Measurements from ENCODE around the gene ANKRD13B.
"Not testable (repeated sequence)": the region's sequence is repeated elsewhere in the genome, so short reads cannot be mapped to it uniquely, and the experiment has no call there.

Gene ANKRD13B

GRCh38 chr17:29633886-29634285, 41.0 kb downstream of the ANKRD13B start:
- no peaks in the 10 kb centered on the region for H3K79me2 ChIP-seq (ENCODE audit: control insufficient read depth, insufficient read depth, low read length, unreplicated experiment)
- peaks cover 2% of the 10 kb centered on the region for H3K4me1 ChIP-seq (ENCODE audit: control insufficient read depth, insufficient read depth, low read length, unreplicated experiment)
- H3K36me3 ChIP-seq (ENCODE audit: insufficient read depth, low read length) = peaks cover 4% of the 10 kb centered on the region; the same call in 1 of the 2 replicates
- no peak overlapping the region for H3K4me3 ChIP-seq (ENCODE audit: low read depth, low read length)
- no peak overlapping the region for H2AFZ ChIP-seq (ENCODE audit: low read length, unreplicated experiment)
- no peak overlapping the region for H3K27ac ChIP-seq (ENCODE audit: low read depth, low read length)
- no peaks in the 10 kb centered on the region for H3K27me3 ChIP-seq (ENCODE audit: insufficient read depth, low read length)

GRCh38 chr17:29640413-29640812, 47.5 kb downstream of the ANKRD13B start:
- Histone ChIP-seq H3K27me3 (ENCODE audit: insufficient read depth, low read length) (no peaks in the 10 kb centered on the region), H2AFZ (ENCODE audit: low read length, unreplicated experiment) (peak overlapping the region; percentile 57), H3K4me1 (ENCODE audit: control insufficient read depth, insufficient read depth, low read length, unreplicated experiment) (peaks cover 49% of the 10 kb centered on the region), H3K4me3 (ENCODE audit: low read depth, low read length) (no peak overlapping the region; the same call in 1 of the 2 replicates), H3K79me2 (ENCODE audit: control insufficient read depth, insufficient read depth, low read length, unreplicated experiment) (no peaks in the 10 kb centered on the region), H3K27ac (ENCODE audit: low read depth, low read length) (peak overlapping the region; percentile 69), H3K36me3 (ENCODE audit: insufficient read depth, low read length) (no peaks in the 10 kb centered on the region)

DNA sequence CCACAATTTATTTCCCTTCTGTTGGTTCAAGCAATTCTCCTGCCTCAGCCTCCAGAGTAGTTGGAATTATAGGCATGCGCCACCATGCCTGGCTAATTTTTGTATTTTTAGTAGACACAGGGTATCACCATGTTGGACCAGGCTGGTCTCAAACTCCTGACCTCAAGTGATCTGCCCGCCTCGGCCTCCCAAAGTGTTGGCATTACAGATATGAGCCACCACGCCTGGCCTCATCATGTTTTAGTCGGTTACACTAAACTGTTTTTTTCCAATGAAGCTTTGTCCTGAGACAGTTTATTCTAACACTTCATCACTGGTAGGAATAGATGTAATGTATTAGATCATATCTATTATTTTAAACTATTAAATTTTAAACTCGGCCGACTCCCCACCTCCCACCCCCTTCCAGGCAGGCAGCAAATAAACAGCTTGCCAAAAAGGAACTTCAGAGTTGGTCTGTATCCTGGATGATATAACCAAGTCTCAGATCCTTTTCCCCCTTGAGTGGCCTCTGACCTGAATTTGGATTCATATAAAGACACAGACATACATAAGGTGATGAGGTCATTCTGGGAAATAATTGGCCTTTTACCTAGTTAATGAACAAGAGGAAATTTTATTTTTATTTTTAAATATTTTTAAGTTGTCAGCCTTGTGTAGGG, 48.2 kb downstream of the ANKRD13B start:
- Histone ChIP-seq H3K4me1 (ENCODE audit: control insufficient read depth, insufficient read depth, low read length, unreplicated experiment) (peaks cover 56% of the 10 kb centered on the region), H3K4me3 (ENCODE audit: low read depth, low read length) (no peak overlapping the region; the same call in 1 of the 2 replicates), H3K27ac (ENCODE audit: low read depth, low read length) (peak overlapping the region; percentile 69), H2AFZ (ENCODE audit: low read length, unreplicated experiment) (no peak overlapping the region), H3K79me2 (ENCODE audit: control insufficient read depth, insufficient read depth, low read length, unreplicated experiment) (no peaks in the 10 kb centered on the region), H3K27me3 (ENCODE audit: insufficient read depth, low read length) (no peaks in the 10 kb centered on the region), H3K36me3 (ENCODE audit: insufficient read depth, low read length) (no peaks in the 10 kb centered on the region)

GRCh38 chr17:29642171-29642611, 49.3 kb downstream of the ANKRD13B start:
- Histone ChIP-seq H3K4me1 (ENCODE audit: control insufficient read depth, insufficient read depth, low read length, unreplicated experiment) (peaks cover 59% of the 10 kb centered on the region), H3K36me3 (ENCODE audit: insufficient read depth, low read length) (no peaks in the 10 kb centered on the region), H3K79me2 (ENCODE audit: control insufficient read depth, insufficient read depth, low read length, unreplicated experiment) (no peaks in the 10 kb centered on the region), H3K27ac (ENCODE audit: low read depth, low read length) (no peak overlapping the region), H3K4me3 (ENCODE audit: low read depth, low read length) (no peak overlapping the region), H3K27me3 (ENCODE audit: insufficient read depth, low read length) (no peaks in the 10 kb centered on the region), H2AFZ (ENCODE audit: low read length, unreplicated experiment) (no peak overlapping the region)

GRCh38 chr17:29643817-29644160, 50.9 kb downstream of the ANKRD13B start:
- no peaks in the 10 kb centered on the region for H3K27me3 ChIP-seq (ENCODE audit: insufficient read depth, low read length)
- H3K4me3 ChIP-seq (ENCODE audit: low read depth, low read length) = no peak overlapping the region
- H3K27ac ChIP-seq (ENCODE audit: low read depth, low read length) = no peak overlapping the region
- H2AFZ ChIP-seq (ENCODE audit: low read length, unreplicated experiment) = no peak overlapping the region
- no peaks in the 10 kb centered on the region for H3K36me3 ChIP-seq (ENCODE audit: insufficient read depth, low read length)
- no peaks in the 10 kb centered on the region for H3K79me2 ChIP-seq (ENCODE audit: control insufficient read depth, insufficient read depth, low read length, unreplicated experiment)
- H3K4me1 ChIP-seq (ENCODE audit: control insufficient read depth, insufficient read depth, low read length, unreplicated experiment) = peaks cover 58% of the 10 kb centered on the region

GRCh38 chr17:29645515-29646051, 52.7 kb downstream of the ANKRD13B start:
- Histone ChIP-seq H2AFZ (ENCODE audit: low read length, unreplicated experiment) (peak overlapping the region; percentile 68), H3K27me3 (ENCODE audit: insufficient read depth, low read length) (no peaks in the 10 kb centered on the region), H3K4me3 (ENCODE audit: low read depth, low read length) (peak overlapping the region; percentile 41), H3K79me2 (ENCODE audit: control insufficient read depth, insufficient read depth, low read length, unreplicated experiment) (no peaks in the 10 kb centered on the region), H3K27ac (ENCODE audit: low read depth, low read length) (peak overlapping the region; percentile 91), H3K4me1 (ENCODE audit: control insufficient read depth, insufficient read depth, low read length, unreplicated experiment) (peaks cover 42% of the 10 kb centered on the region), H3K36me3 (ENCODE audit: insufficient read depth, low read length) (no peaks in the 10 kb centered on the region)

- no peak overlapping the region for H3K4me3 ChIP-seq (ENCODE audit: low read depth, low read length)
- no peak overlapping the region for H2AFZ ChIP-seq (ENCODE audit: low read length, unreplicated experiment)
- H3K27me3 ChIP-seq (ENCODE audit: insufficient read depth, low read length) = no peaks in the 10 kb centered on the region
- H3K27ac ChIP-seq (ENCODE audit: low read depth, low read length) = no peak overlapping the region
- H3K36me3 ChIP-seq (ENCODE audit: insufficient read depth, low read length) = no peaks in the 10 kb centered on the region
- H3K4me1 ChIP-seq (ENCODE audit: control insufficient read depth, insufficient read depth, low read length, unreplicated experiment) = peaks cover 20% of the 10 kb centered on the region
- H3K79me2 ChIP-seq (ENCODE audit: control insufficient read depth, insufficient read depth, low read length, unreplicated experiment) = no peaks in the 10 kb centered on the region
These were observed 55.1 kb downstream of the ANKRD13B start for GRCh38 chr17:29648005-29648404.

DNA sequence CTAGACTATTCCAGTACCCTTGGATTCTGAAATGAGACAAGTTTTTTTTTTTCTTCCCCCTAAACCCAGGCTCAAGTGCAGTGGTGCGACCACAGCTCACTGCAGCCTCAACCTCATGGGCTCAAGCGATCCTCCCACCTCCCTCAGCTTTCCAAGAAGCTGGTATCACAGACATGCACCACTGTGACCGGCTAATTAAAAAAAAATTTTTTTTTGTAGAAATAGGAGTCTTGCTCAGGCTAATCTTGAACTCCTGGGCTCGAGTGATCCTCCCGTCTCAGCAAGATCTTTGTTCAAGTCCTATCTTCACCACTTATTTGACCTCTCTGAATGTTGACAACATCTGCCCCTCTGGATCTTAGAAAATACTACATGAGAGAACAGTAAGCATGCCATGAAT, 56.4 kb downstream of the ANKRD13B start:
- Histone ChIP-seq H3K36me3 (ENCODE audit: insufficient read depth, low read length) (no peaks in the 10 kb centered on the region), H3K27ac (ENCODE audit: low read depth, low read length) (no peak overlapping the region), H3K4me1 (ENCODE audit: control insufficient read depth, insufficient read depth, low read length, unreplicated experiment) (peaks cover 19% of the 10 kb centered on the region)

DNA sequence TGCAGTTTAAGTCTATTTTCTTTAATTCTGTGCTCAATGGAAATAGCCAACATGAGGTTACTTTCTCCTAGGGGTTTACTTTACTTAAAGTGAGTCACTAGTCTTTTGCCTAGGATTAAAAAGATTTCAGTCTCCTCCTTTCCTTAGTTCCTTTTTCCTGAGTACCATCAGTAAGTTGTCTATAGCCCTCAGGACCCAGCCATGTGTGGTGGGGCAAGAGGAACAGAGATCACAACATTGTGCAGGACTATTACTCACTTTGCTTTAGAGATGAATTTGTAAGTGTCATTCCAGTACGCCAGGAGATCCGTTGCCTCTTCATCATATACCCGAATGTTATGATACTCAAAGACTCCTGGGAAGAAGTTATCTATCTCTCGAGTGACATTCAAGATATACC, 57.5 kb downstream of the ANKRD13B start:
- H3K79me2 ChIP-seq (ENCODE audit: control insufficient read depth, insufficient read depth, low read length, unreplicated experiment) = no peaks in the 10 kb centered on the region
- H2AFZ ChIP-seq (ENCODE audit: low read length, unreplicated experiment) = no peak overlapping the region
- no peak overlapping the region for H3K27ac ChIP-seq (ENCODE audit: low read depth, low read length)
- H3K27me3 ChIP-seq (ENCODE audit: insufficient read depth, low read length) = no peaks in the 10 kb centered on the region
- H3K4me3 ChIP-seq (ENCODE audit: low read depth, low read length) = no peak overlapping the region
- peaks cover 11% of the 10 kb centered on the region for H3K4me1 ChIP-seq (ENCODE audit: control insufficient read depth, insufficient read depth, low read length, unreplicated experiment)
- H3K36me3 ChIP-seq (ENCODE audit: insufficient read depth, low read length) = no peaks in the 10 kb centered on the region

More for the DNA sequence above, 56.4 kb downstream of the ANKRD13B start:
- Histone ChIP-seq H2AFZ (ENCODE audit: low read length, unreplicated experiment) (no peak overlapping the region), H3K79me2 (ENCODE audit: control insufficient read depth, insufficient read depth, low read length, unreplicated experiment) (no peaks in the 10 kb centered on the region), H3K4me3 (ENCODE audit: low read depth, low read length) (no peak overlapping the region), H3K27me3 (ENCODE audit: insufficient read depth, low read length) (no peaks in the 10 kb centered on the region)

- H3K4me3 ChIP-seq (ENCODE audit: low read depth, low read length); H2AFZ ChIP-seq (ENCODE audit: low read length, unreplicated experiment); H3K36me3 ChIP-seq (ENCODE audit: insufficient read depth, low read length); H3K4me1 ChIP-seq (ENCODE audit: control insufficient read depth, insufficient read depth, low read length, unreplicated experiment); H3K27ac ChIP-seq (ENCODE audit: low read depth, low read length); H3K79me2 ChIP-seq (ENCODE audit: control insufficient read depth, insufficient read depth, low read length, unreplicated experiment); H3K27me3 ChIP-seq (ENCODE audit: insufficient read depth, low read length): not testable (repeated sequence)
These were observed 59.0 kb downstream of the ANKRD13B start for GRCh38 chr17:29651913-29652312.

DNA sequence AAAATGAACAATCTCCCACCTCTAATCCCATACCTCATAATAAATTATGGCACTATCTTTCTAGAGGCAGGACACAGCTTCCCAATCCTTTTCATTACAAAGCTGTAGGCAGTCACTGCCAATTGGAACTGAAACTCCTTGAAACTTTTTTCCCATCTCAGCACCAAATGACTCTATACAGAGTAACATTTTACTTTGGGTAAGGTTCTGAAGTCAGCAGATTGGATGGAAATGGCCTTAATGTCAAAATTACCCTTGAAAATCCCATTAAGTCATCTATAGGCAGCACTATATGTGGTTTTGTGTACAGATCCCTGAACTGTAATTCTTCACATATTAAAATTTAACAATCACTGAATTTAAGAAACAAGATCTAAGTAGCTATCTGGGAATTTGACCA, 60.0 kb downstream of the ANKRD13B start:
- Histone ChIP-seq H3K27me3 (ENCODE audit: insufficient read depth, low read length) (no peaks in the 10 kb centered on the region), H3K27ac (ENCODE audit: low read depth, low read length) (no peak overlapping the region), H3K4me1 (ENCODE audit: control insufficient read depth, insufficient read depth, low read length, unreplicated experiment) (no peaks in the 10 kb centered on the region), H3K36me3 (ENCODE audit: insufficient read depth, low read length) (no peaks in the 10 kb centered on the region), H3K79me2 (ENCODE audit: control insufficient read depth, insufficient read depth, low read length, unreplicated experiment) (no peaks in the 10 kb centered on the region), H2AFZ (ENCODE audit: low read length, unreplicated experiment) (no peak overlapping the region), H3K4me3 (ENCODE audit: low read depth, low read length) (no peak overlapping the region)
